ENCODE measurements around the gene HDHD2.
"Not testable (repeated sequence)": the region's sequence is repeated elsewhere in the genome, so short reads cannot be mapped to it uniquely, and the experiment has no call there.

Gene HDHD2, protein sequence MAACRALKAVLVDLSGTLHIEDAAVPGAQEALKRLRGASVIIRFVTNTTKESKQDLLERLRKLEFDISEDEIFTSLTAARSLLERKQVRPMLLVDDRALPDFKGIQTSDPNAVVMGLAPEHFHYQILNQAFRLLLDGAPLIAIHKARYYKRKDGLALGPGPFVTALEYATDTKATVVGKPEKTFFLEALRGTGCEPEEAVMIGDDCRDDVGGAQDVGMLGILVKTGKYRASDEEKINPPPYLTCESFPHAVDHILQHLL

DNA sequence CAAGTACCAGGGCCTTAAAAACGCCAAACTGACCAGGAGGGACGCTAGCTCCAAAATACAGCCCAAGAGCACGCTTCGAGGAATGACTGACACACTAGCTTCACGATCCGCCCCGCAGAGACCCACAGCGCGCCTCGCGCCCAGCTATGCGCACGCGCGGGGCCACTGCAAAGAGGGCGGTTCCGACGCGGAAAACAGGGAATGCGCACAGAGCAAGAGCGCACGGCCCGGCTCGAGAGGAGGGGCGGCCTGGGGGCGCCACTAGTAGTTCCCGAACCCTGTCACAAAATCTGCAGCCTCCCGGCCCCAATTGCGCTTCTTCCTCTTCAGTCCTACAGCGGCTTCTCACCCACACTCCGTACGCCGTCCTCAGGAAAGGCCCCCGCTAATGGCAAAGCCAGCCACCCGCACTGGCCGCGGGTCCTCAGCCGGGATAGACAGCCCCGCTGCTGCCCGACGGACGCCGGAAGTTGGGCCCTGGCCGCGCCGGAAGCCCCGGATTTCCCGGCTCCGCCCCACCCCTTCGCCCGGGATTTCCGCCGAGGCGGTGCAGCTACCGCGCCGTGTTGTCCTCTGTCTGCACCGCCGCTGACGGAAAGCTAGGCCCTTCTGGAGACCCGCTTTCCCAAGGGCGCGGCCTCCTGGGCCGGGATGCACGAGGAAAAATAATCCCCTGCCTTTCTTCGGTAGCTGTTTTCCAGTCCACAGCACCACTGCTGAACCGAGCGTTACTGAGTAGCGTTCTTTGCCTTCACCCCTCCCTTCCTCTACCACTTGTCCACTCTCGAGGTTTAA is at the start of gene HDHD2:
TSS of gene HDHD2 (minus strand) at position 472 of the 795 bp plus-strand sequence. CDS start 14,061 bp downstream, outside the sequence.
- DNase-seq (ENCODE audit: extremely low read depth in 1 of 2, low read depth in 1 of 2): peak; percentile 68 to 77

DNA sequence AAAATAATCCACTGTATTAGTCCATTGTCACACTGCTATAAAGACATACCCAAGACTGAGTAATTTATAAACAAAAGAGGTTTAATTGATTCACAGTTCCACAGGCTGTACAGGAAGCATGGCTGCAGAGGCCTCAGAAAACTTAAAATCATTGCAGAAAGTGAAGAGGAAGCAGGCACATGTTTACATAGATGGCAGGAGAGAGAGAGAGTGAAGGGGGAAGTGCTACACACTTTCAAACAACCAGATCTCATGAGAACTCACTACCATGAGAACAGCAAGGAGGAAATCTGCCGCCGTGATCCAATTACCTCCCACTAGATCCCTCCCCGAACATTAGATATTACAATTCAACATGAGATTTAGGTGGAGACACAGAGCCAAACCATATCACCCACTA is 45.7 kb upstream of the HDHD2 start:
- DNase-seq (ENCODE audit: extremely low read depth in 1 of 2, low read depth in 1 of 2): not testable (repeated sequence)

DNA sequence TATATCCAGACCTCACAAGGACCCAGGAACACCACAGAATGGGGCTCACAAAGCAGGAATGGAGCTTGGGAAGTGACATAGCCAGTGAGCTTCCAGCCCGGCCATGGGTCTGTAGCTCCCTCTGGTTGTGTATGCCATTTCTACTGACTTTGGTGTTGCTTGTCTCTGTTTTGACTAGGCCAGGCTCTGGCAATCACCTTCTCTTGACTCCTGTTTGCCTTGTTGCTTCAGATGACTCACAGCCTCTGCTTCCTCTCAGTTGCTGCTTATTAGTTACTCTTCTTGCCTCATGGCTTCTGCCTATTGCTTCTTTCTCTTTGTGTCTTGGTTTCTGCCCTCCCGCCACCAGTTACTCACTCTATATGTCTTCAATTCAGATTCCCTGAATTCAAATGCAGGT is 41.7 kb upstream of the HDHD2 start:
- no peak for DNase-seq (ENCODE audit: extremely low read depth in 1 of 2, low read depth in 1 of 2)

DNA sequence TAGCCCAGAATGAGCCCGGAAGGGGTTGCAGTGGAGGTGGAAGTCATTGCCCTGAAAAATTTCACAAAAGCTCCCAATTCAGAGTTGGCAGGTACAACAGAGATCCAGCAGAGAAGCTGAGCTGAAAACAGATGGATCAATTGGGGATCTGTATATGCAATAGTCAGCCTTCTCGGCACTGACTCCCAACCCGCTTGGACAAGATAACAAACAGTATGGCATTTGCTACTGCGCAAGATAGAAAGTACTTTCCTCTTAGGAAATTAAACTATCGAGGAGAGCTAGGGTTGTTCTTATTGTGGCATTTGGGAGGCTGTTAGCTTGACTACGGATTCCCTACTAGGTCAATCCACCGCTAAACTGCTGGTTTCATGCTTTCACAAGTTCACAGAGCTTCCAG is 37.4 kb upstream of the HDHD2 start:
- no peak for DNase-seq (ENCODE audit: extremely low read depth in 1 of 2, low read depth in 1 of 2)

DNA sequence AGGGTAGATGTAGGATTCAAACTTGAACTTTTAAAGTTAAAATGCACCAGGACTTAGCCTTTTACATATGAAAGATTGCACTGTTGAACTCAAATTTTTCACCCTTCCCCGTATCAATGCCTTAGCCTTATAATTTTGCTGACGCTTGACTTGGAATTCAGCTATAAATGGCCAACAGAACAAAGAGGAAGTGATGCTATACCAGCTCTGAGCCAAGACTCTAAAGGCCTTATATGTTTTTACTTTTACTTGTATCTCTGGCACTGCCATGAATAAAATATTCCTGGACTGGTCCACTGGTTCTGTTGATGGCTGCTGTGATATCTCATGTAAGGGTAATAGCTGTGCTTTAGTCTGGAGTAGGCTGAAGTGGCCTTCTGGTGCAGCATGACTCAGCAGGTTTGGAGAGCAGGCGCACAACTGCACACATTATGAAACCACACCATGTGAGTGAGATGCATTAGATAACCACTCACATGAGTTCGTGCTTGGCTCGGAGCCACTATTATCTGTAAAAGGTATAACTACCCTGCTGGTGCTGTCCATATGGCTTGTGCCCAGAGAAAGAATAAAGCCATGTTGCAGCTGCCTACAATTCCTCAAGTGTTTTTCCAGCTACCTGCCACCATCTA is 34.2 kb upstream of the HDHD2 start:
- DNase-seq (ENCODE audit: extremely low read depth in 1 of 2, low read depth in 1 of 2): no peak

DNA sequence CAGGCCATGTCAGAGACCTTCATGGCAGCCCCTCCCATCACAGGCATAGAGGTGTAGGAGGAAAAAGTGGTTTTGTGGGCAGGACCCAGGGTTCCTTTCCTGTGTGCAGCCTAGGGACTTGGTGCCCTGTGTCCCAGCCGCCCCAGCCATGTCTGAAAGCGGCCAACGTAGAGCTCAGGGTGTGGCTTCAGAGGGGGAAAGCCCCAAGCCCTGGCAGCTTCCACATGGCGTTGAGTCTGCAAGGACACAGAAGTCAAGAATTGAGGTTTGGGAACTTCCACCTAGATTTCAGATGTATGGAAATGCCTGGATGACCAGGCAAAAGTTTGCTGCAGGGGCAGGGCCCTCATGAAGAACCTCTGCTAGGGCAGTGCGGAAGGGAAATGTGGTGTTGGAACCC is 31.9 kb upstream of the HDHD2 start:
- DNase-seq (ENCODE audit: extremely low read depth in 1 of 2, low read depth in 1 of 2): not testable (repeated sequence)

DNA sequence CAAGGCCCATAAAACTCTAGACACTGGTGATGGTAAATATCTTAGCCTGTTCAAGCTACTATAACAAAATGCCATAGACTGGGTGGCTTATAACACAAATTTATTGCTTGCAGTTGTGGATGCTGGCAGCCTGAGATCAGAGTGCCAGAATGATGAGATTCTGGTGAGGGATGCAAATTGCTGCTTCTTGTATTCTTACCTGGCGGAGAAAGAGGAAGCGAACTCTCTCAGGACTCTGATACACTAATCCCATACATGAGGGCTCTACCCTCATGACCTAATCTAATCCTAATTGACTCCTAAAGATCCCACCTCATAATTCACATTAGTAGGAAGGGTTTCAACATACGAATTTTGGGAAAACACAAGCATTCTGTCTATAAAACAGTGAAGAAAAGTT is 30.5 kb upstream of the HDHD2 start:
- no peak for DNase-seq (ENCODE audit: extremely low read depth in 1 of 2, low read depth in 1 of 2)

DNA sequence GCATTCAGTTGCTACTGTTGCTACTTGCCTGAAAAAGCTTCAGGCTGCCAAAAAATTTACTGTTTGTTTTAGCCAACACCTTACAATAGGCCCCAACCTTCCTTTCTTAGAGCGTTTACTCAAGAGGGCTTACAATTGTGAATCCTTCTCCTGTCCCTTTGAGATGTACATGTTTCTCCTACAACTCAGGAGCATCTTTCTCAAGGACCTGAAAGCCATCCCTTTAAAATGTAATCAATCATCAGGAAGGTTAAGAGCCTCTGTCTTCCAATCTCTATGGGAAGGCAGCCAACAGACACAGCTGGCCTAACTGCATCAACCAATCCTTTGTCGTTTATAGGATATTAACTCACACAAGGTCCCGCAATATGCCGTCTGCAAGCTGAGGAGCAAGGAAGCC is 29.2 kb upstream of the HDHD2 start:
- no peak for DNase-seq (ENCODE audit: extremely low read depth in 1 of 2, low read depth in 1 of 2)

DNA sequence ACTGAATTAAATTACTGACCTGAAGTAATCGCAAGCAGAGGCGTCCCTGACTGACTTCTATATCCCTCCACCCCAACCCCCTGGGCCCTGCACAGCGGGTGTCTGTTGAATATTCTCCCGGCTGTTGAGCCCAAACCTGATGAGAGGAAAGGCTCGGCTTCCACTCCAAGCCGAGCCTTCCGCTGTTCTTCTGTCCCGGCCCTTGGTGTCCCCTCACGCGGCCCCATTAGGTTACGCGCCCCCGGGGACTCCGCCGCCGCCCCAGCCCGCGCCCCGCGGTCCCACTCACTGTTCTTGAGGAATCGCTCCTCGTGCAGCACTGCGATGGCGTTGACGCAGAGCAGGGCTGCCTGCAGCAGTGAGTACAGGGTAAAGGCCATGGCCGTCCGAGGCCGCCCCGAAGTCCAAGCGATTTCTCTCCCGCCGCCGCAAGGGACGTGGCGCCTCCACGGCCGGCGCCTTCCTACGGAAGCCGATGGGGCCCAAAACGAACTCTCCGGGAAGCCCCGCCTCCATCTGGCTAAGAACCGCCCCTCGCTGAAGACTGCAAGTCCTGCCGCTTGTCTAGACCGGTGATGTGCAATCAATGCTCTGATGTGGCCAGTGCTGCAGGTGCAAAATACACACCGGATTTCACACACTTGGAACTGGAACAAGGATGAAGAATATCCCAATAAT is 25.7 kb upstream of the HDHD2 start, which contains the start of gene IER3IP1:
TSS of gene IER3IP1 (minus strand) at position 467 of the 678 bp plus-strand sequence. CDS start at position 380, 87 bp downstream.
- DNase-seq (ENCODE audit: extremely low read depth in 1 of 2, low read depth in 1 of 2): peak; percentile 75 to 80

DNA sequence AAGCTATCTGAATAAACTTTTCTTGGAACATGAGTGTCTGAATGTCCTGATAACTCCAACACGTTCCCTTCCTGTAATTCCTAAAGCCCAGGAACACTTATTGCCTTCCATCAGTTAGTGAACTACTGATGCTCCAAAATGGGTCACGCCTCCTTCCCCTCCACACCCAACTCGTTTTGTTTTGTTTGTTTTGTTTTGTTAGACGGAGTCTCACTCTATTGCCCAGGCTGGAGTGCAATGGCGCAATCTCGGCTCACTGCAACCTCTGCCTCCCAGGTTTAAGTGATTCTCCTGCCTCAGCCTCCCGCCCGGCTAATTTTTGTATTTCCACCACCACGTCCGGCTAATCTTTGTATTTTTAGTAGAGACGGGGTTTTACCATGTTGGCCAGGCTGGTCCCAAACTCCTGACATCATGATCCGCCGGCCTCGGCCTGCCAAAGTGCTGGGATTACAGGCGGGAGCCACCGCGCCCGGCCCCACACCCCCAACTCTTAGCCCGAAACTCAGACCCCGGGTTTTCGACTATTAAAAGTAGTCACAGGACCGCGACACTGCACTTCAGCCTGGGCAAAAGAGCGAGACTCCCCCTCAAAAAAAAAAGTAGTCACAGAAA is 25.1 kb upstream of the HDHD2 start:
- DNase-seq (ENCODE audit: extremely low read depth in 1 of 2, low read depth in 1 of 2): no peak

DNA sequence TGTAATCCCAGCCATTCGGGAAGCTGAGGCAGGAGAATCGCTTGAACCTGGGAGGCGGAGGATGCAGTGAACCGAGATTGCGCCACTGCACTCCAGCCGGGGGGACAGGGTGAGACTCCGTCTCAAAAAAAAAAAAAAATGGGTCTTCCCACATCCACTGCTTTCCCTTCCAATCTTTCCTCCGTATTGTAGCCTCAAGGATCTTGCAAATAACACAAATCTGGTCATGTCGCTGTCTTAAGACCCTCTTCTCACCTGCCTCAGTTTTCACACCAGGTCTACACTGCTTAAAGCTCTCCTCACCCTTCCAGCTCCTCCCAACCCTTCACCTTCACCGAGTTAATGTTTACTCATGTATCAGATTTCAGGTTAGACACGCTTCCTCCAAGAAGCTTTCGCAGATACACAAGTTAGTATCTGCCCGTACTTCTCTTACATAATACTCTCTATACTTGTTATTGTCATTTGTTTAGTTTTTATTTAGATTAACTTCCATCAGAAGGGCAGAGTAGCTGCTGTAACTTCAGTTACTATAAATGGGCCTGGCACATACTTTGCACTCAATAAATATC is 24.3 kb upstream of the HDHD2 start:
- DNase-seq (ENCODE audit: extremely low read depth in 1 of 2, low read depth in 1 of 2): no peak

DNA sequence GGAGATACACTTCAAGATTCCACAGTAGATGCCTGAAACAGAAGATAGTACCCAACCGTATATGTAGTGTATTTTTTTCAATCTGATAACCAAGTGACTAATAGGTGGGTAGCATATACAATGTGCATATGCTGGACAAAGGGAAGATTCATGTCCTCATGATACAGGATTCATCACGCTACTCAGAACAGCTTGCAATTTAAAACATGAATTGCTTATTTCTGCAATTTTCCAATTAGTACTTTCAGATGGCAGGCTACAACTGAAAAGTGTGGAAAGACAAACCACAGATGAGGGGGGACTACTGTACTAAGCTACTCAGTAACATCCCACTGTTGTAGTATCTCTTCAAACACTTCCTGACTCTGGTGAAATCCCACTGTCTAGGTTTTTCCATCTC is 22.2 kb upstream of the HDHD2 start:
- no peak for DNase-seq (ENCODE audit: extremely low read depth in 1 of 2, low read depth in 1 of 2)

DNA sequence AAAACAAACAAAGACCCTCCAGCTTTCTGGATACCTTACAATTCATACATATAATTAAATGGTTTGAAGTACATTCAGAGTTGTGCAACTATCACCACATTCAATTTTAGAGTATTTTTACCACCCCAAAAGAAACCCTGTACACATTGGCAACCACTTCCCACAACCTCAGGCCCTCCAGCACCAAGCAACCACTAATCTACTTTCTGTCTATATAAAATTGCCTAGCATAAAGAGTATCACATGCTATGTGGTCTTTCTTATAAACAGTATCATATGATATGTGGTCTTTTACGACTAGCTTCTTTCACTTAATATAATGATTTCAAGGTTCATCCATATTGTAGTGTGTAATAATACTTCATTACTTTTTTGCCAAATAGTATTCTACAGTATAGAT is 18.6 kb upstream of the HDHD2 start:
- no peak for DNase-seq (ENCODE audit: extremely low read depth in 1 of 2, low read depth in 1 of 2)

DNA sequence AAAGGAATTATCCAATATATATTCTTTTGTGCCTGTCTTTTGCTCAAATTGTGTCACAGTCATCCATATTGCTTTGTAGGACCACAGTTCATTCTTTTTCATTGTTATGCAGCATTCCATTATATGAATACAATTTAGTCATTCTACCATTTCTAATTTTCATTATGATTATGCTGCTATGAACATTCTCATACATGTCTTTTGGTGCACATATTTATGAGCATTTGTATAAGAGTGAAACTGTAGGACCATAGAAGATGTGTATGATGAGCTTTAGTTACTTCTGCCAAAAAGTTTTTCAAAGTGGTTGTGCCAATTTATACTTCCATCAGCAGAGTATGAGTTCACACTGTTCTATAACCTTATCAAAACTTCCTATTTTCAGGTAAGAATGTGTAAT is 18.2 kb upstream of the HDHD2 start:
- DNase-seq (ENCODE audit: extremely low read depth in 1 of 2, low read depth in 1 of 2): no peak

DNA sequence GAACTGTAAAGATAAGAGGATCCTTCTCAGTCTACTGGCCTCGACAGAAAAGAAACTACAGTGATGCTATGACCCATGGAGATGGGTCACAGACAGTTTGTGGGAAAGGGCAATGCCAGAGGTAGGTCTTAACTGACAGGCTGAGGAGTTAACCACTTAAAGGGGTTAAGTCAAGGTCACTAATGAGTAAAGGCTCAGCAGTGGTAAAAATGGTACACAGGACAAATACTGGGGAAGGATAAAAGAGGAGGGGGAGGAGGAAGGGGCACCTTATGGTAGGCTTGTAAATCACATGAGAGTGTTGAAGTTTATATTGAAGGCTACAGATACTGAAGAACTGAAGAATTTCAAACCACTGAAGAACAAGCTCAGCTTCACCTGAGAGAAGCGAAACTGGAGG is 16.0 kb upstream of the HDHD2 start:
- no peak for DNase-seq (ENCODE audit: extremely low read depth in 1 of 2, low read depth in 1 of 2)

DNA sequence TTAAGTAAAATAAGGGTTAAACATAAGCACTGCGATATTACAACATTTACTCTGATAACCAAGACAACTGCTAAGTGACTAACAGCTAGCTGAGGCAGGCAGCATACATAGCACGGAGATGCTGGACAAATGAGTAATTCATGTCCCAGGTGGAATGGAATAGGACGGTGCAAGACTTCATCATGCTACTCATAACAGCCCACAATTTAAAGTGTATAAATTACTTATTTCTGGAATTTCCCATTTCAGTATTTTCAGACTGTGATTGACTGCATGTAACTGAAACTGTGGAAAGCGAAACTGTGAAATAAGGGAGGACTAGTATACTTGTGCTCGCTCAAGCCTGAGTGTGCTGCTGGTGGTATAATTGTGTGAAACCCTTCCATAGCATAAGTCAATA is 12.9 kb upstream of the HDHD2 start:
- DNase-seq (ENCODE audit: extremely low read depth in 1 of 2, low read depth in 1 of 2): no peak

DNA sequence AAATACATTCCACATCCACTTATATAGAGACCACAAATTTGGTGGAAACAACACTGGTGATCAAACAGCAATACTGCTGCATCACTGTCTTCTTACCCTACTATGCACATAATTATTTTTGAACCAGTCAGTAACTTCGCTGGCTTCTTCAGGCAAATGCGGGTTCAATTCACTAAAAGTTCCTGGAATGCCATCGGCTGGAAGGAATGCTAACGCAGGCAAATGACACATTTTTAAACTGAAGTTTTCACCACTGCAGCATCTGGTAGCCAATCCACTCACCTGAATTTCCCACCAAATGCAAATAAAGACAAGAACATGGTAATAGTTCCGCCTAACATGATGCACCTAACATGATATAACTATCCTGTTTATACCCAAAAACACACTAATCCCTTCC is 10.0 kb upstream of the HDHD2 start:
- no peak for DNase-seq (ENCODE audit: extremely low read depth in 1 of 2, low read depth in 1 of 2)

DNA sequence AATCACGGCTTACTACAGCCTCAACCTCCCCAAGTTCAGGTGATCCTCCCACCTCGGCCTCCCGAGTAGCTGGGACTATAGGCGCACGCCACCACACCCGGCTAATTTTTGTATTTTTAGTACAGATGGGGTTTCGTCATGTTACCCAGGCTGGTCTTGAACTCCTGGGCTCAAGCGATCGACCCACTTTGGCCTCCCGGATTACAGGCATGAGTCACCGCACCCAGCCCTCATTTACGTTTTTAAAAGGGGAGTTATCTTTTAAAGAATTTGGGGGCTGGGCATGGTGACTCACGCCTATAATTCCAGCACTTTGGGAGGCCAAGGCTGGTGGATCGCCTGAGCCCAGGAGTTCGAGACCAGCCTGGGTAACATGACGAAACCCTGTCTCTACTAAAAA is 8.1 kb upstream of the HDHD2 start:
- DNase-seq (ENCODE audit: extremely low read depth in 1 of 2, low read depth in 1 of 2): not testable (repeated sequence)

DNA sequence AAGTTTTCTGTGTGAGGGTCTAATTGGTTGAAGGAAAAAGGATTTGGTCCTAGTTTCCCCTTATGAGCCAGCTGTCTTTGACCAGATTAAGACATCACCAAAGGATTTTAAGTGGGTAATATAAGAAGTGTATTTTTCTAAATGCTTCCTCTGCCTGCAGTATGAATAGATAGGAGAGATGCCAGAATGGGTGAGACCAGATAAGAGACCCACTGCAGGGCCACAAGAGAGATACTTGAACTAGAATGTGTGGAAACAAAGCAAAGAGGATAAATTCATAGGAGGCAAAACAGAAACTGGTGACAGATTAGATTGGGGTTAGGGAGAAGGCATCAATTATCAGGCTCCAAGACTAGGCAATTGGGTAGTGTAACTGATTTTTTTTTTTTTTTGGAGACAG is 1.1 kb upstream of the HDHD2 start:
- DNase-seq (ENCODE audit: extremely low read depth in 1 of 2, low read depth in 1 of 2): no peak

DNA sequence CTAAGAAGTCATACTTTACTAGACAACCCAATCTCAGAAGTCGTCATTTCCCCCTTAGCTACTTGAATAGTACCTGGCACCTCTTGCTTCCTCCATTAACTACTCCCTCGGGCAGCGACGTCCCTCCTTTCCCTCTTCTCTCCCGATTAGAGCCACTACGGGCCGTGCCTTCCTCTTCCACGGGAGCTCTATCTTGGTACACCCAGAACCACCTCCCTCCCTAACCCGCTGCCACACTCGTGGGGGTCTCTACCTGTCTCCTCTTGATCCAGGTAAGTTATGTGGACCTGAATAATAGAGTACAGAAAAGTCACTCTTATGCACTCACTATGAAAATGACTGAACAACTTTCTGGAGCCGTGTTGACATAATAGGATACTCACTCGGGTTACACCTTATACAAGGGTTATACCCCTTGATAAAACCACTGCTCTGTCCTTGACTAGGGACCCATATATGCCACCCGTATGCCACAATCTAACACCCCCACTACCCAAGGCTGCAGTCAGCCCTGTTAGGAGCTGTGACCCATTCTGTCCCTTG is 595 bp upstream of the HDHD2 start:
- no peak for DNase-seq (ENCODE audit: extremely low read depth in 1 of 2, low read depth in 1 of 2)

All from stimulated activated CD8-positive, alpha-beta memory T cell treated with anti-CD3 and anti-CD28 coated beads, Interleukin-7, amount 100 ng/mL, for 48 hours (primary cell).